ENCODE data around the gene PHIP.
A peak's percentile ranks its signal among the peaks of the same experiment; 100 is the strongest.

The PHIP gene

GRCh38 chr6:79066828-79067227 is 11.2 kb downstream of the PHIP start:
- POLR2A ChIA-PET, result interaction anchor here (1.1 kb wide), 1 partner anchor 11 kb away, joined by 3 read pairs; the partner anchor contains the start of gene PHIP
- no peak overlapping the region for H3K4me3 ChIP-seq (ENCODE audit: low read depth, low read length)
- no peaks in the 10 kb centered on the region for H3K9me3 ChIP-seq (ENCODE audit: control insufficient read depth, insufficient read depth, low read depth, low read length)
- CTCF ChIA-PET, result interaction anchor here (0.7 kb wide), 1 partner anchor 18 kb away, joined by 4 read pairs; no protein-coding TSS in a partner anchor
- TF ChIP-seq ZNF585B (tag by site-specific recombination; IDR thresholded peaks at IDR 0.05), result no peak
- TF ChIP-seq MZF1 (tag by site-specific recombination; IDR thresholded peaks at IDR 0.05; ENCODE audit: borderline replicate concordance), result peak; percentile 58
- TF ChIP-seq ZNF514 (tag by site-specific recombination; IDR thresholded peaks at IDR 0.05), result no peak
- TF ChIP-seq ZNF670 (tag by site-specific recombination; IDR thresholded peaks at IDR 0.05; ENCODE audit: low read depth), result no peak
- TF ChIP-seq ZNF341 (tag by site-specific recombination; IDR thresholded peaks at IDR 0.05; ENCODE audit: low read depth), result no peak
- TF ChIP-seq ZNF280D (tag by site-specific recombination; IDR thresholded peaks at IDR 0.05), result no peak
- TF ChIP-seq MEIS1 (CRISPR knock-in tag; IDR thresholded peaks at IDR 0.05; ENCODE audit: borderline replicate concordance), result no peak
- TF ChIP-seq ZFP37 (tag by site-specific recombination; IDR thresholded peaks at IDR 0.05), result no peak
- TF ChIP-seq ZNF837 (tag by site-specific recombination; IDR thresholded peaks at IDR 0.05), result no peak
- no peak for TF ChIP-seq GFI1B (tag by site-specific recombination; IDR thresholded peaks at IDR 0.05)
- TF ChIP-seq KLF8 (tag by site-specific recombination; IDR thresholded peaks at IDR 0.05), result no peak
- TF ChIP-seq ZNF121 (tag by site-specific recombination; IDR thresholded peaks at IDR 0.05), result no peak
- TF ChIP-seq, protein P1, sequence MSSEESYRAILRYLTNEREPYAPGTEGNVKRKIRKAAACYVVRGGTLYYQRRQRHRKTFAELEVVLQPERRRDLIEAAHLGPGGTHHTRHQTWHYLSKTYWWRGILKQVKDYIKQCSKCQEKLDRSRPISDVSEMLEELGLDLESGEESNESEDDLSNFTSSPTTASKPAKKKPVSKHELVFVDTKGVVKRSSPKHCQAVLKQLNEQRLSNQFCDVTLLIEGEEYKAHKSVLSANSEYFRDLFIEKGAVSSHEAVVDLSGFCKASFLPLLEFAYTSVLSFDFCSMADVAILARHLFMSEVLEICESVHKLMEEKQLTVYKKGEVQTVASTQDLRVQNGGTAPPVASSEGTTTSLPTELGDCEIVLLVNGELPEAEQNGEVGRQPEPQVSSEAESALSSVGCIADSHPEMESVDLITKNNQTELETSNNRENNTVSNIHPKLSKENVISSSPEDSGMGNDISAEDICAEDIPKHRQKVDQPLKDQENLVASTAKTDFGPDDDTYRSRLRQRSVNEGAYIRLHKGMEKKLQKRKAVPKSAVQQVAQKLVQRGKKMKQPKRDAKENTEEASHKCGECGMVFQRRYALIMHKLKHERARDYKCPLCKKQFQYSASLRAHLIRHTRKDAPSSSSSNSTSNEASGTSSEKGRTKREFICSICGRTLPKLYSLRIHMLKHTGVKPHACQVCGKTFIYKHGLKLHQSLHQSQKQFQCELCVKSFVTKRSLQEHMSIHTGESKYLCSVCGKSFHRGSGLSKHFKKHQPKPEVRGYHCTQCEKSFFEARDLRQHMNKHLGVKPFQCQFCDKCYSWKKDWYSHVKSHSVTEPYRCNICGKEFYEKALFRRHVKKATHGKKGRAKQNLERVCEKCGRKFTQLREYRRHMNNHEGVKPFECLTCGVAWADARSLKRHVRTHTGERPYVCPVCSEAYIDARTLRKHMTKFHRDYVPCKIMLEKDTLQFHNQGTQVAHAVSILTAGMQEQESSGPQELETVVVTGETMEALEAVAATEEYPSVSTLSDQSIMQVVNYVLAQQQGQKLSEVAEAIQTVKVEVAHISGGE (tag by site-specific recombination; conservative IDR thresholded peaks at IDR 0.05; ENCODE audit: low read depth), result no peak
- no peak for TF ChIP-seq GLIS2 (tag by site-specific recombination; IDR thresholded peaks at IDR 0.05)
- TF ChIP-seq, protein P2, sequence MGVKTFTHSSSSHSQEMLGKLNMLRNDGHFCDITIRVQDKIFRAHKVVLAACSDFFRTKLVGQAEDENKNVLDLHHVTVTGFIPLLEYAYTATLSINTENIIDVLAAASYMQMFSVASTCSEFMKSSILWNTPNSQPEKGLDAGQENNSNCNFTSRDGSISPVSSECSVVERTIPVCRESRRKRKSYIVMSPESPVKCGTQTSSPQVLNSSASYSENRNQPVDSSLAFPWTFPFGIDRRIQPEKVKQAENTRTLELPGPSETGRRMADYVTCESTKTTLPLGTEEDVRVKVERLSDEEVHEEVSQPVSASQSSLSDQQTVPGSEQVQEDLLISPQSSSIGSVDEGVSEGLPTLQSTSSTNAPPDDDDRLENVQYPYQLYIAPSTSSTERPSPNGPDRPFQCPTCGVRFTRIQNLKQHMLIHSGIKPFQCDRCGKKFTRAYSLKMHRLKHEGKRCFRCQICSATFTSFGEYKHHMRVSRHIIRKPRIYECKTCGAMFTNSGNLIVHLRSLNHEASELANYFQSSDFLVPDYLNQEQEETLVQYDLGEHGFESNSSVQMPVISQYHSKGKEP (tag by site-specific recombination; IDR thresholded peaks at IDR 0.05), result no peak
- no peak for TF ChIP-seq YY1 (tag by site-specific recombination; IDR thresholded peaks at IDR 0.05)
- peak; percentile 61; the same call in 1 of the 2 replicates for TF ChIP-seq ZNF2 (tag by site-specific recombination; IDR thresholded peaks at IDR 0.05)
- TF ChIP-seq, protein P3, sequence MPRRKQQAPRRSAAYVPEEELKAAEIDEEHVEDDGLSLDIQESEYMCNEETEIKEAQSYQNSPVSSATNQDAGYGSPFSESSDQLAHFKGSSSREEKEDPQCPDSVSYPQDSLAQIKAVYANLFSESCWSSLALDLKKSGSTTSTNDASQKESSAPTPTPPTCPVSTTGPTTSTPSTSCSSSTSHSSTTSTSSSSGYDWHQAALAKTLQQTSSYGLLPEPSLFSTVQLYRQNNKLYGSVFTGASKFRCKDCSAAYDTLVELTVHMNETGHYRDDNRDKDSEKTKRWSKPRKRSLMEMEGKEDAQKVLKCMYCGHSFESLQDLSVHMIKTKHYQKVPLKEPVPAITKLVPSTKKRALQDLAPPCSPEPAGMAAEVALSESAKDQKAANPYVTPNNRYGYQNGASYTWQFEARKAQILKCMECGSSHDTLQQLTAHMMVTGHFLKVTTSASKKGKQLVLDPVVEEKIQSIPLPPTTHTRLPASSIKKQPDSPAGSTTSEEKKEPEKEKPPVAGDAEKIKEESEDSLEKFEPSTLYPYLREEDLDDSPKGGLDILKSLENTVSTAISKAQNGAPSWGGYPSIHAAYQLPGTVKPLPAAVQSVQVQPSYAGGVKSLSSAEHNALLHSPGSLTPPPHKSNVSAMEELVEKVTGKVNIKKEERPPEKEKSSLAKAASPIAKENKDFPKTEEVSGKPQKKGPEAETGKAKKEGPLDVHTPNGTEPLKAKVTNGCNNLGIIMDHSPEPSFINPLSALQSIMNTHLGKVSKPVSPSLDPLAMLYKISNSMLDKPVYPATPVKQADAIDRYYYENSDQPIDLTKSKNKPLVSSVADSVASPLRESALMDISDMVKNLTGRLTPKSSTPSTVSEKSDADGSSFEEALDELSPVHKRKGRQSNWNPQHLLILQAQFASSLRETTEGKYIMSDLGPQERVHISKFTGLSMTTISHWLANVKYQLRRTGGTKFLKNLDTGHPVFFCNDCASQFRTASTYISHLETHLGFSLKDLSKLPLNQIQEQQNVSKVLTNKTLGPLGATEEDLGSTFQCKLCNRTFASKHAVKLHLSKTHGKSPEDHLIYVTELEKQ (tag by site-specific recombination; IDR thresholded peaks at IDR 0.05; ENCODE audit: borderline replicate concordance), result no peak
- TF ChIP-seq ZNF202 (tag by site-specific recombination; IDR thresholded peaks at IDR 0.05; ENCODE audit: borderline replicate concordance), result 0 out of 2 replicates have a peak, but pooled peaks have one; percentile 68
- no peak for TF ChIP-seq REPIN1 (tag by site-specific recombination; IDR thresholded peaks at IDR 0.05; ENCODE audit: low read depth)
- peaks cover 0 to 15% of the 10 kb centered on the region in 2 experiments; a peak in 2 of 3 replicates for H3K36me3 ChIP-seq (ENCODE audit: control insufficient read depth in 2 of 2, insufficient read depth in 1 of 2, low read length in 2 of 2)
- H3K27ac ChIP-seq (ENCODE audit: extremely low read depth, low read depth, low read length), result no peak overlapping the region
- H3K4me1 ChIP-seq (ENCODE audit: control insufficient read depth, insufficient read depth, low read length), result no peaks in the 10 kb centered on the region

Data from HEK293 (cell line).